Type B pancreatic cell (in vitro differentiated cells): ENCODE results near the gene ZCCHC7. TPM values are rescaled to one million over a fixed set of nuclear protein-coding genes. Genes with fewer than 3 reads are reported as not detected.

Source experiments
- DNase-seq: peaks from one replicate; pipeline ENCODE4 v3.0.0; 2021; ENCODE audit warnings: mixed read lengths; ENCODE audit not compliant: unreplicated experiment; ENCODE audit errors: extremely low spot score
- H3K27ac Mint-ChIP-seq: 2 replicates; pipeline ENCODE4 v1.8.0; 2021; ENCODE audit warnings: mild to moderate bottlenecking, mixed read lengths
- H3K27me3 Mint-ChIP-seq: 2 replicates; pipeline ENCODE4 v1.8.0; 2021; ENCODE audit warnings: mixed read lengths
- H3K36me3 Mint-ChIP-seq: 2 replicates; pipeline ENCODE4 v1.8.0; 2021; ENCODE audit warnings: mixed read lengths
- H3K4me1 Mint-ChIP-seq: one replicate; pipeline ENCODE4 v1.8.0; 2021; ENCODE audit warnings: mixed read lengths; ENCODE audit not compliant: unreplicated experiment
- H3K4me3 Mint-ChIP-seq: 2 replicates; pipeline ENCODE4 v1.8.0; 2021; ENCODE audit warnings: mild to moderate bottlenecking, mixed read lengths
- H3K9me3 Mint-ChIP-seq: 2 replicates; pipeline ENCODE4 v1.8.0; 2021; ENCODE audit warnings: mixed read lengths
- CTCF ChIP-seq: fragments of 200-600 bp; sonication (generic); conservative IDR thresholded peaks from 2 replicates; pipeline ENCODE4 v1.5.0; 2021; ENCODE audit warnings: antibody characterized with exemption, mild to moderate bottlenecking
- total RNA-seq: library from RNA; stranded (reverse); gene quantifications from 2 replicates; pipeline ENCODE4 v1.2.1, GENCODE V29; 2021; ENCODE audit warnings: low replicate concordance

ZCCHC7 gene
- total RNA-seq, 1 donor from 2014 or later = 20.3 TPM

GRCh38 chr9:37309136-37309535 lies 188.8 kb downstream of the ZCCHC7 start:
- no peaks in the 10 kb centered on the region for H3K4me1 Mint-ChIP-seq
- DNase-seq = no peak

GRCh38 chr9:37311938-37312708 lies 191.7 kb downstream of the ZCCHC7 start:
- no peak for TF ChIP-seq CTCF
- DNase-seq = no peak
- Mint-ChIP-seq H3K36me3 (peaks cover 10% of the 10 kb centered on the region), H3K4me1 (no peaks in the 10 kb centered on the region), H3K9me3 (no peaks in the 10 kb centered on the region), H3K4me3 (no peak overlapping the region), H3K27me3 (no peaks in the 10 kb centered on the region), H3K27ac (no peak overlapping the region)

More at GRCh38 chr9:37309136-37309535, 188.8 kb downstream of the ZCCHC7 start:
- Mint-ChIP-seq H3K36me3 (peaks cover 15% of the 10 kb centered on the region), H3K9me3 (no peaks in the 10 kb centered on the region), H3K4me3 (no peak overlapping the region), H3K27me3 (no peaks in the 10 kb centered on the region), H3K27ac (peak overlapping the region; percentile 24)
- TF ChIP-seq CTCF = peak; percentile 28

- Mint-ChIP-seq H3K4me3 (no peak overlapping the region), H3K36me3 (peaks cover 13% of the 10 kb centered on the region), H3K4me1 (peaks cover 15% of the 10 kb centered on the region), H3K9me3 (peaks cover 6% of the 10 kb centered on the region), H3K27ac (no peak overlapping the region), H3K27me3 (peaks cover 4% of the 10 kb centered on the region)
- no peak for DNase-seq
- no peak for TF ChIP-seq CTCF
Measured at GRCh38 chr9:37324261-37324683, 203.9 kb downstream of the ZCCHC7 start.

- peaks cover 4% of the 10 kb centered on the region for H3K27me3 Mint-ChIP-seq
- H3K4me1 Mint-ChIP-seq = peaks cover 15% of the 10 kb centered on the region
- peaks cover 9% of the 10 kb centered on the region for H3K36me3 Mint-ChIP-seq
- no peak overlapping the region for H3K4me3 Mint-ChIP-seq
- H3K27ac Mint-ChIP-seq = no peak overlapping the region
- peaks cover 6% of the 10 kb centered on the region for H3K9me3 Mint-ChIP-seq
- TF ChIP-seq CTCF = no peak
- DNase-seq = no peak
Measured at GRCh38 chr9:37324691-37325490, 204.5 kb downstream of the ZCCHC7 start.

- Mint-ChIP-seq H3K4me3 (no peak overlapping the region), H3K9me3 (no peaks in the 10 kb centered on the region), H3K27ac (no peak overlapping the region), H3K4me1 (peaks cover 15% of the 10 kb centered on the region), H3K27me3 (peaks cover 4% of the 10 kb centered on the region), H3K36me3 (peaks cover 3% of the 10 kb centered on the region)
- no peak for DNase-seq
- TF ChIP-seq CTCF = no peak
Measured at GRCh38 chr9:37325778-37326177, 205.4 kb downstream of the ZCCHC7 start.
